ENCODE results near the gene CPSF2. TPM values are rescaled to one million over a fixed set of nuclear protein-coding genes. Genes with fewer than 3 reads are reported as not detected.
A peak's percentile ranks its signal among the peaks of the same experiment; 100 is the strongest.

The CPSF2 gene
- 100 to 1,000 TPM in 1 of 2 experiments, 10 to 100 TPM in 1; 96.2 to 103 TPM for total RNA-seq

DNA sequence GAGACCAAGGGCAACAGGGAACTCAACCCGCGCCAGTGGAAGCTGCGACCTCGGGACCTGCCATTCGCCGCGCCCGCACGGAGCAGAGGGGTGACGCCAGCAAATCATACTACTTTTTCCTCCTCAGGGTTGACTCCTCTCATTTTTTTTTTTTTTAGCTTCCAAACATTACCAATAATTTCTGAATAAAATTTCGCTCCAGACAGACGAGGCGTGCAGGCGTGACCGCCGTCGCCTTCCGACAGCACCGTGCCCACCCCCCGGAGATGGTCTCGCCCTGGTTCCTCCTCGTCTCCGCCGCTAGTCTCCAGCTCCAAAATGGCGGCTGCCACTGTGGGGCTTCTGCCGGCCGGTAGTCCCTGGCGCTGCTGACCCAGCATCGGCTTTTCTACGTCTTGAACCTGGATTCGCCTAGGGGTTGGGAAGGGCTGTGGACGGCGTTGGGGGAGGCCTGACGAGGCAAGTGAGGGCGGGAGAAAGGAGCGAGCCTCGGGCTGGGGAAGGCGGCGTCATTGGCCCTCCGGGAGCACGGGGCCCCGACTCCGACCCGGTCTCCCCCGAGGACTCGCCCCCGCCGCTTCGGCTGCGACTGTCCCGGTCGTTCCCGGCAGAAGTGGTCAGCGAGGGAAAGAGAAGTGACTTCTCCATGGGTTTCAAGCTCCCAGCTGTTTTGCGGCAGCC, at the start of gene CPSF2, which contains the start of gene NDUFB1:
Gene CPSF2, plus strand, starts transcription at position 300 of the 681 bp plus-strand sequence. CDS start 9,016 bp downstream, outside the sequence.
Gene NDUFB1, minus strand, starts transcription at position 37 of the 681 bp plus-strand sequence. CDS start 4,069 bp downstream, outside the sequence.
- ATAC-seq (peak; percentile 90), DNase-seq (peak; percentile 87)
- TF ChIP-seq, protein P1, sequence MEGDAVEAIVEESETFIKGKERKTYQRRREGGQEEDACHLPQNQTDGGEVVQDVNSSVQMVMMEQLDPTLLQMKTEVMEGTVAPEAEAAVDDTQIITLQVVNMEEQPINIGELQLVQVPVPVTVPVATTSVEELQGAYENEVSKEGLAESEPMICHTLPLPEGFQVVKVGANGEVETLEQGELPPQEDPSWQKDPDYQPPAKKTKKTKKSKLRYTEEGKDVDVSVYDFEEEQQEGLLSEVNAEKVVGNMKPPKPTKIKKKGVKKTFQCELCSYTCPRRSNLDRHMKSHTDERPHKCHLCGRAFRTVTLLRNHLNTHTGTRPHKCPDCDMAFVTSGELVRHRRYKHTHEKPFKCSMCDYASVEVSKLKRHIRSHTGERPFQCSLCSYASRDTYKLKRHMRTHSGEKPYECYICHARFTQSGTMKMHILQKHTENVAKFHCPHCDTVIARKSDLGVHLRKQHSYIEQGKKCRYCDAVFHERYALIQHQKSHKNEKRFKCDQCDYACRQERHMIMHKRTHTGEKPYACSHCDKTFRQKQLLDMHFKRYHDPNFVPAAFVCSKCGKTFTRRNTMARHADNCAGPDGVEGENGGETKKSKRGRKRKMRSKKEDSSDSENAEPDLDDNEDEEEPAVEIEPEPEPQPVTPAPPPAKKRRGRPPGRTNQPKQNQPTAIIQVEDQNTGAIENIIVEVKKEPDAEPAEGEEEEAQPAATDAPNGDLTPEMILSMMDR (IDR thresholded peaks at IDR 0.05), result no peak
- no peaks in the 10 kb centered on the region for H3K9me3 Mint-ChIP-seq
- peaks cover 26% of the 10 kb centered on the region for H3K36me3 Mint-ChIP-seq (ENCODE audit: low read depth)
- H3K27ac Mint-ChIP-seq, result peak within 1 kb of the TSS; percentile 99
- no peaks in the 10 kb centered on the region for H3K27me3 Mint-ChIP-seq
- intact Hi-C loops (cut with micrococcal nuclease), result no loop called here
- CTCF ChIA-PET, result interaction anchor here (0.9 to 9.6 kb wide), 6 partner anchors 9 to 559 kb away, joined by 3 to 127 read pairs (median 3); partner anchors contain the start of gene ATXN3
- POLR2A ChIA-PET, result interaction anchor here (0.9 to 3.7 kb wide), 13 partner anchors 9 to 877 kb away, joined by 3 to 44 read pairs (median 4); partner anchors contain the start of genes ATXN3, GPR68 and TRIP11
- peaks cover 35% of the 10 kb centered on the region for H3K4me1 Mint-ChIP-seq (ENCODE audit: low read depth)
- peak within 1 kb of the TSS; percentile 92 for H3K4me3 Mint-ChIP-seq

DNA sequence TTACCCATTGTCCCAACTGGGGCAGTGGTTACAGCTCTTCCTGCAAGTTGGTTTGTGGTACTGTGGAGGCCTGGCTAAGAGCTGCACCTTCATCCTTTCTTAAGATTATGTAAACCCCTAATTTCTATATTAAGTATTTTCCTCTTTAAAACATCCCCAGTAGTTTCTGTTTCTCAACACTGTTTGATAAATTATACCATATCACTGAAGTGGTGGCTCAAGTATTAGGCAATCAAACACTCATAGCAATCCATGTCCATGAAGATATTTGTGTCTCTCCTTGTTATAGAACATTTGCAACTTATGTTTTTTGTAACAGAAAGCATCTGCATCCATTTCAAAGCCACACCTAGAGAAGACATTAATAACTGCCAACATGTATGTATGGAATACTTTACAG, 47.2 kb upstream of the CPSF2 start:
- no peak for ATAC-seq
- ChIA-PET CTCF (no interaction called here), POLR2A (no interaction called here)
- H3K4me3 Mint-ChIP-seq, result no peak overlapping the region
- H3K36me3 Mint-ChIP-seq (ENCODE audit: low read depth), result peaks cover 6% of the 10 kb centered on the region
- H3K9me3 Mint-ChIP-seq, result no peaks in the 10 kb centered on the region
- no peaks in the 10 kb centered on the region for H3K27me3 Mint-ChIP-seq
- no peaks in the 10 kb centered on the region for H3K4me1 Mint-ChIP-seq (ENCODE audit: low read depth)
- intact Hi-C loops (cut with micrococcal nuclease), result no loop called here
- H3K27ac Mint-ChIP-seq, result no peak overlapping the region
- TF ChIP-seq, protein P1 (IDR thresholded peaks at IDR 0.05), result no peak
- DNase-seq, result no peak

DNA sequence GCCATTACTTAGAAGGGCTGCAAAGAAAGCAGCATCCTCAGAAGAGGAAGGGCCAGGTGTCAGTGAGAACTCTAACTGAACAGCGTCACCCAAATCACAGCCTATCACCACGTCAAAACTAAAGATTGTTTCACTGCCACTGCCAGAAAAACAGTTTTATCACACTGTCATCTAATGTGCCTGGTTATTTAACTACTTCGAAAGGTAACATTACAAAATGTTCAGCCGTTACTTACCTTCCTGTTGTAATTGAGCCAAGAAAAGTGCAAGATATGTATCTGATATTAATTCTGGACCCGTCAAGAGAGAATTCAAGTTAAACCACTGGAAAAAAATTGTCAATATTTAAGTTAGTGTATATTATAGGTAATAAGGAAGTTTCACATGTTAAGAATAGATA, 33.3 kb upstream of the CPSF2 start:
- TF ChIP-seq, protein P1 (IDR thresholded peaks at IDR 0.05), result no peak
- Mint-ChIP-seq H3K4me3 (no peak overlapping the region), H3K9me3 (no peaks in the 10 kb centered on the region), H3K27ac (no peak overlapping the region), H3K36me3 (ENCODE audit: low read depth) (peaks cover 23% of the 10 kb centered on the region), H3K4me1 (ENCODE audit: low read depth) (no peaks in the 10 kb centered on the region), H3K27me3 (no peaks in the 10 kb centered on the region)
- ATAC-seq (no peak), DNase-seq (no peak)
- POLR2A ChIA-PET, result interaction anchor here (0.6 kb wide), 1 partner anchor 11 kb away, joined by 3 read pairs; no protein-coding TSS in a partner anchor
- intact Hi-C loops (cut with micrococcal nuclease), result no loop called here
- CTCF ChIA-PET, result interaction anchor here (2.8 kb wide), 1 partner anchor 18 kb away, joined by 13 read pairs; the partner anchor contains the start of gene ATXN3

DNA sequence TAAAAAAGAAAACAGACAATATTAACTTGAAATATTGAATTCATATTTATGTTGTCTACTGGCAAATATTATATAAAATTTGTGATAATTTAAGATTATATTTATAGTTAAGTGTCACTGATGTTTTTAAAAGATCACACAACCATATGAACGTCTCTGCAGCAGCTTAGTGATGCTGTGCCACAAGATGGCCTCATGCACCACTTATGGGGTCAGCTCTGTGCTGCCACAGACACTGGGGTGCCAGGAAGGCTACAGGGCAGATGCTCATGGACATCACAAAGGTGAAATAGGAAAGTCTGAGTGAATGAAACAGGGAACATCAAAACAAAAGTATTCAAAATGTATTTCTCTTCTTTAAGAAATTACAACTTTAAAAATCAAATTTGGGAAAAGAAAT, 28.4 kb upstream of the CPSF2 start:
- no peaks in the 10 kb centered on the region for H3K9me3 Mint-ChIP-seq
- no peak overlapping the region for H3K27ac Mint-ChIP-seq
- H3K27me3 Mint-ChIP-seq, result no peaks in the 10 kb centered on the region
- CTCF ChIA-PET, result interaction anchor here (0.6 to 0.8 kb wide), 3 partner anchors 13 to 1770 kb away, joined by 3 read pairs; partner anchors contain the start of gene ATXN3
- POLR2A ChIA-PET, result no interaction called here
- peak; percentile 47 for ATAC-seq
- peak; percentile 38 for DNase-seq
- intact Hi-C loops (cut with micrococcal nuclease), result no loop called here
- no peak overlapping the region for H3K4me3 Mint-ChIP-seq
- H3K36me3 Mint-ChIP-seq (ENCODE audit: low read depth), result peaks cover 18% of the 10 kb centered on the region
- no peaks in the 10 kb centered on the region for H3K4me1 Mint-ChIP-seq (ENCODE audit: low read depth)
- TF ChIP-seq, protein P1 (IDR thresholded peaks at IDR 0.05), result no peak

DNA sequence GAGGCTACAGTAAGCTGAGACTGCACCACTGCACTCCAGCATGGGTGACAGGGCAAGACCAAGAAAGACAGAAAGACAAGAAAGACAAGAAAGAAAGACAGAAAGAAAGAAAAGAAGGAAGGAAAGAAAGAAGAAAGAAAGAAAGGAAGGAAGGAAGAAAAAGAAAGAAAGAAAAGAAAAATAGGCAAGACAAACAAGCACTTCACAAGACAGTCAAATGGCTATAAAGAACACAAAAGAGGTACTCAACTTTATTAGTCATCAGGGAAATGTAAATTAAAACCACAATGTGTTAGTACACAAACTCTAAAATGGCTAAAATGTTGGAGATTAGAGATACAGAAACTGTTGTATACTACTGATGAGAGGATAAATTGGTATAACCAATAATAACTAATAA, 22.0 kb upstream of the CPSF2 start:
- no peak overlapping the region for H3K27ac Mint-ChIP-seq
- DNase-seq, result no peak
- H3K4me1 Mint-ChIP-seq (ENCODE audit: low read depth), result peaks cover 19% of the 10 kb centered on the region
- intact Hi-C loops (cut with micrococcal nuclease), result no loop called here
- ATAC-seq, result no peak
- CTCF ChIA-PET, result interaction anchor here (0.7 to 1.2 kb wide), 3 partner anchors 10 to 20 kb away, joined by 3 read pairs; no protein-coding TSS in a partner anchor
- peaks cover 4% of the 10 kb centered on the region for H3K36me3 Mint-ChIP-seq (ENCODE audit: low read depth)
- H3K9me3 Mint-ChIP-seq, result no peaks in the 10 kb centered on the region
- POLR2A ChIA-PET, result interaction anchor here (0.9 to 1.3 kb wide), 2 partner anchors 22 kb away, joined by 3 to 4 read pairs; partner anchors contain the start of genes CPSF2 and NDUFB1
- TF ChIP-seq, protein P1 (IDR thresholded peaks at IDR 0.05), result no peak
- no peaks in the 10 kb centered on the region for H3K27me3 Mint-ChIP-seq
- no peak overlapping the region for H3K4me3 Mint-ChIP-seq

Measured in activated CD8-positive, alpha-beta T cell treated with anti-CD3 and anti-CD28 coated beads for 36 hours (primary cell).